Muscle of back (tissue), 11 donors: Measurements from ENCODE around the gene CBLB. TPM values are rescaled to one million over a fixed set of nuclear protein-coding genes. Genes with fewer than 3 reads are reported as not detected.

Experiments
- DNase-seq, 3 donors: peaks; one replicate each; pipeline versions ENCODE4 v3.0.0 to v3.0.0-alpha.2; 2013
- polyA plus RNA-seq, 10 donors: library from polyadenylated mRNA; unstranded; fragments of 120-200 nt; gene quantifications; one replicate each; pipeline ENCODE4 v1.2.1, GENCODE V29; 2013; ENCODE audit not compliant: insufficient read length in 10 of 10

The CBLB gene
- polyA plus RNA-seq, 10 donors: 17.0 to 37.2 (median 25.8) TPM

DNA sequence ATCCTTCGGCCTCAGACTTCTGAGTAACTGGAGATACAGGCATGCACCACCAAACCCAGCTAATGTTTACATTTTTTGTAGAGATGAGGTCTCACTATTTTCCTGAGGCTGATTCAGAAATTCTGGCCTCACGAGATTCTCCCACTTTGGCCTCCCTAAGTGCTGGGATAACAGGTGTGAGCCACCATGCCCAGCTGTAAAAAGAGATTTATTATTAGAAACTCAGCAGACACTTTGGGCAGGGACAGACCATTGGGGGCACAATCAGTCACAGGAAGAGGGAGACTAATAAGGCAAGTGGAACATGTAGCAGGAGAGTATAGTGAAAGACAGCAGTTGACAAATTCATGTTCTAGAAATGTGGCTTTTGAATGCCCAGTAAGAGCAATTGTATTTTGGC, 249.2 kb downstream of the CBLB start:
- DNase-seq: no peak

DNA sequence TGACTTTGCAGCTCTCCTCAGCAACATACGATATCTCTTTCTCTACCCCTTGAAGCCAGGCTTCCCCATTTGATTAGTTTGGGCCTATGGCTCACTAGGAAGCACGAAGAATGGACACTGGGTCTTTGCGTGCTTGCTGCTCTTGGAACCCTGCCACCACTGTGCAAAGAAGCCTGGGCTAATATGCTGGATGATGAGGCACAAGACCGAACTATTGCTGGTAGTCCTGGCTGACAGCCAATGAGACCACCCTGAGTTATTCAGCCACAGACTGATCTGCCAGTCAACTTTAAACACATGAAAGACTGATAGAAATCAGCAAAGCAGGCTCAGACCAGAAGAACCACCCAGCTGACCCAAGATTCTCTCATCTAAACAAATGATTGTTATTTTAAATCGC, 250.3 kb downstream of the CBLB start:
- no peak for DNase-seq

DNA sequence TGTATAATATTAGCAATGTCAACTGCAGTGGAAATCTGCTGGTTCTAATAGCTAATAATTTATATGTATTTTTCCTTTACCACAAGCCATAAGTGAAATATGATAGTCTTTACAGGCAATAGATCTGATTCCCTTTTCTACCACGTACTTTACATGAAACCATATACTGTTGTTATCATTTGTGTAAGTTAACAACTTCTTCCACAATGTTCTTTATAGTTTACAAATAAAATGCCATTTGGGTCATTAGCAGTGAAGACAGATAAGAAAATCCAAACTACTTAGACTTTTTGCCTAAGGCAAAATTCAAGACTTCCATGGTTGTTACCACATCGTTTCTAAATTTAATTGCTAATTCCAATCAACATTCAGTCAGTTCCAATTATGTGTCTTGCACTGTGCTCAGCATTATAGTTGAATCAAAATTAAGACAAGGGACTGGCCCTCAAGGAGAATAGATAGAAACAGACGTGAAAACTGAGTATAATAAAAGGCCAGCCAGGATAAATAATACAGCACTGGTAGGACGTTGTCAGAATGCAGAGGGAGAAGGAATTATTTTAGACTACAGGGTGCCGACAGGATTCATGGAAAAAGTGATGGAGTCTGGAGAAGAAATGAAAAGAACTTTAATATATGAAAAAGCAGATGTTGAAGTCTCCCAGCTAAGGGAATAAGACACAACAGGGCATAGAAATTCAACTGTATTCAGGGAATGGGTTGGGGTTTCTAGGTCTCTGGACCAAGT, 252.3 kb downstream of the CBLB start:
- DNase-seq: peak in 2 of 3 donors; percentile 12 to 43

DNA sequence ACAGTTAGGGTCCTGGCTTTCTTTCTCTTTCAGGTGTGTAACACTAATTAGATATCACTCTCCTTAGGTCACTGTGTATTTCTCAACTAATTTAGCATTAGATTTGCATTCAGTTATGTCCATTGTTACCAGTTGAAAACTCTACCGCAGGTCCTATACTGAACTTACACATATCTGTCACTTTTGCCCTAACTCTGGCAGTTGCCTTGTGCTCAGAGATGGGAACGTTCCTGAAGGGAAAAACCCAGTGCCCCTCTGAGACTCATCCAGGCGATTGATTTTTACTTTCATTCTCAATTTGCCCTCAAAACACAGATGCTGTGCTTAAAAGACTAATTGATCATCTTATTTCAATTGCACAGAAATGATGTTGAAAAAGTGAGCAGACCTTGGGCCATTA, 253.0 kb downstream of the CBLB start:
- no peak for DNase-seq

DNA sequence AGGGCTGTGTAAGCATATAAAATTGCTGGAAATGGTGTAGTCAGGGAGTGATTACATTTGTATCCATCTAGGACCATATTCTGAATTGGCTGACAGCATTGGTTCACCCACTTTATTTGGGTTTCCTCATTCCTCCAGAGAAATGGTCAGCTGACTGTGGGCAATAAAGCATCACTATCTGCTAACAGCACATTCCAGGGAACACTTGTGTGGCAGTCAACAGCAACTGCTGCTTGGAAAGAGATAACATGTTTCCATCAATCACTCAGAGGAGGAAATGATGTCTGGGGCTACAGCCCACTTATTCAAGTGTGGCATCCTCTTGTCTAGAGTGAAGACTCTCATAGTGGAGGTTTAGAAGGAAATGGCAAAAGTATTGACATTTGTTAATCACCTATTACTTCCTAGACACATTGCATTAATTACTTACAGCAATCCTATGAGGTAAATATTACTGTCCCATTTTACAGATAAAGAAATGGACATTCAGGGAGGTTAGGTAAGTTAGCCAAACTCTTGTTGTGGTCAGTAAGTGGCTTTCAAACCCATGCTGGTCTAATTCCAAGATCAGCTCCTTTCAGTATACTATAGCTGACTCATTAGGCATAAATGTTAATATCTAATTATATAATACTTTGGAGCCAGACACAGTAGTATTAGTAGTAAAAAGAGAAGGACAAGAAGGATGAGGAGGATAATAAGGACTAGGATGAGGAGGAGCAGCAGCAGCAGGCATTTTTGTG, 254.4 kb downstream of the CBLB start:
- DNase-seq: no peak

DNA sequence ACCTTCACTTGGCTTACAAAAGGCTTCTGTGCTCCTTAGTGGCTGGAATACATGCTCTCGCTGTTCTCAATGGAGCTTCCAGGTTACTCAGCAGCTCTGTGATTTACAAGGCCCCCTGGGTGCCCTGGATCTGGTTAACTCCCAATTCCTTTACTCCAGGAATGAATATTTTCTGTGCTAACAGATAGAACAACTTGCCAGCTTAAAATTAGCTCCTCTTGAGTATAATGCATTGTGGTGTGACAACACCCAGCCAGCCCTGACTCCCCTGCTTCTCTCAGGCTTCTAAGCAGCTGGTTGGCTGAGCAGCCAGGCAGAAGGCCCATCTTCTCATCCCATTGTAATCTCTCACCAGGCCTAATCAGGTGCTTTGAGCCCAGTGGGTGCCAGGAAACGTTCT, 255.7 kb downstream of the CBLB start:
- peak in 2 of 3 donors; percentile 7 to 36 for DNase-seq

DNA sequence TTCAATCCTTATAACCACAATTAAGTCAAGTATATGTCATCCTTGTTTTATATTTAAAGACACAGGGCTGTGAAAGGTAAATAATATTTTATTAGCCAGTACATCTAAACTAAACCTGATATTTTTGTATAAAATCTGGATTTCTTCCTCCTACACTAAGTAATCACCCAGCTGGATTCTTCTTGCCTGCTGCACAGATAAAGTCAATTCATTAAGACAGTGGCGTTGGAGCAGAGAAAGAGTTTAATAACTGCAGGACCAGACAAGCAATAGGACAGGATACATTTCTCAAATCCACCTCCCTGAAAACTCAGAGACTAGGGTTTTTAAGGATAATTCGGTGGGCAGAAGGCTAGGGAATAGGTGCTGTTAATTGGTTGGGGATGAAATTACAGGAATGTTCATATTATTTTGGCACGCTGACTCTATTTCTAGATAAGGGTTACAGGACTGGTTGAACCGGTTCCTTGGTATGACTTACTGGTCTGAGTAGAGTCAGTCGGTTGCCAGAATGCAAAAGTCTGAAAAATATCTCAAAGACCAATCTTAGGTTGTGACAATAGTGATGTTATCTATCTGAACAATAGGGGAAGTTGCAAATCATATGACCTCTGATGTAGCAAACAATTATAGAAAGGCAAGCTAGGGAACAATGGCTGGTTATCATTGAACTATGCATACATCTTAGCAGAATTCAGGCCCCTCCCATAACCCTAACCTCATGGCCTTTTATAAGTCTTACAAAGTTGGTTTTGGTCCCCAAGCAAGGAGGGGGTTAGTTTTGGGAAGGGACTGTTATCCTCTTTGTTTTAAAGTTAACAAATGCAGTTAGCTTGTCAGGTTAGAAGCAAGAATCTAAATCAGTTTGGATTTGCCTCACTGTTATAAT, 257.3 kb downstream of the CBLB start:
- no peak for DNase-seq

DNA sequence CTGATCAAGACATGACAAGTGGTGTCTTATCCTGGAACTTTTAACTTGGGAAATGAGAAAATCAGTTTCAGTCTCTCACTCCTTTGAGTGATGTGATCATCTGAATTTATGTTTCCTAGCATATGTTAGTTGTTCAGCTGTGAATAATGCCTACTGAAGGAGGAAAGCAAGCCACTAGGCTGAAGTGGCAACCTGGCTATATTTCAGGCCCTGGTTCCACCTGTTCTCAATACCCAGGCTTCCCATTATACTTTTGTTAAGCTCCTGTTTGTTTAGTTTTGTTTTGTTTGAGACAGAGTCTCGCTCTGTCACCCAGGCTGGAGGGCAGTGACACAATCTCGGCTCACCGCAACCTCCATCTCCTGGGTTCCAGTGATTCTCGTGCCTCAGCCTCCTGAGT, 258.3 kb downstream of the CBLB start:
- no peak for DNase-seq

DNA sequence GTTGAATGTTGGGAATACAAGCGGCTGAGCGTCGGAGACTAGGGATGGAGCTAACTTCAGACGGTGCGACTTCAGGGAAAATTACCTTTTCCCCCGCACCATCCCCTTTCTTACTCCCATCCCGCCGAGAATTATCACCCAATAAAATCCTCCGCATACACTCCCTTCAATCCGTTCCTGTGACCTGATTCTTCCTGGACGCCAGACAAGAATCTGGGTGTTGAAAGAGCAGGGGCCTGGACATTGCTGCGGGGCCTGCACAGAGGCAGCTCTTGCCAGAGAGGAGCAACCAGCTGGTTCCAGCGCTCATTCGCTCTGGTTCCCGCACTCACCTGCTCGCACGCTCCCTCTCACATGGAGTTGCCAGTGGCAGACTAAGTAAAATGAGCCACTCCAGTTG, 260.2 kb downstream of the CBLB start:
- DNase-seq: peak in 2 of 3 donors; percentile 27 to 56

DNA sequence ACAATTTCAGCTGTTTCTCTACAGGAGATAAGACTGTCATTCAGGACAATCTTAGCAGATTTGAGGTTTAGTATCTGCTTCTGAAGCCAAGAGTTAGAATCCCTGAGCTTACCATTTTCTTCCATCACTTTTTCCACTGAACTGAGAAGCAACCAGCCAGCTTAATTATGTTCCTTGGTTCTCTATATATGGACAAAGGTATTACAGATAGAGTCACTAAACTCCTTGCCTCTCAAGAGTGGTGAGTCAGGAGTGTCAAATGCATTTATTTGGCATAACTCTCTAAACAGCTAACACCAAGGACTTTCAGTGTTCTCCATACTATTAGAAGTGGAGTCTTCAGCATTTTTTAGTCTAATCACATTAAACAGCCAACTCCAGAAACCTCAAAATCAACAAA, 262.8 kb downstream of the CBLB start:
- peak in 1 of 3 donors; percentile 30 for DNase-seq
